Stimulated activated CD8-positive, alpha-beta memory T cell treated with anti-CD3 and anti-CD28 coated beads, Interleukin-4, amount 100 ng/mL, for 1 hour (primary cell): ENCODE measurements around the gene CALN1.
"Not testable (repeated sequence)": the region's sequence is repeated elsewhere in the genome, so short reads cannot be mapped to it uniquely, and the experiment has no call there.

Experiments
- DNase-seq, 2 donors: peaks; one replicate each; pipeline ENCODE4 v3.0.0-alpha.2; 2020; ENCODE audit warnings: low read depth in 2 of 2, low spot score in 1 of 2

Gene CALN1

GRCh38 chr7:72412121-72412618, at the start of gene CALN1:
TSS of gene CALN1 (minus strand) at chr7:72412338.
- DNase-seq = not testable (repeated sequence)

DNA sequence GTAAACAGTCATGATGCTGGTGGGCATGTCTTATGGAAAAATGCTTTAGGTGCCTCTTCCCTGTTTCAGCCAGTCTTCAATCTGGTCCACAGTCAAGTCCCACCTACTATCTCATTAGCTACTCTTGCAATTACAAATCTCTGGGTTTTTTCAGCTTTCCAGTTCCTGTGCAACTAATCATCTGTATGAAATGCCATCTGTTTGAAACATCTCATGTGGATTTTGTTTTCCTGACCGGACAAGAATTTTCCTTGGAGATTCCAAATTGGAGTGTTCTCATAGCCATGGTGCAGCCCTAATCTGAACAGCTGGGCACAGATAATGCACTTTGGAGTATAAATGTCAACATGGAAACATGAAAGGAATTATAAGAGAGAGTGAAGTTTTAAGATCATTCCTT, 41.3 kb upstream of the CALN1 start:
- DNase-seq = no peak

DNA sequence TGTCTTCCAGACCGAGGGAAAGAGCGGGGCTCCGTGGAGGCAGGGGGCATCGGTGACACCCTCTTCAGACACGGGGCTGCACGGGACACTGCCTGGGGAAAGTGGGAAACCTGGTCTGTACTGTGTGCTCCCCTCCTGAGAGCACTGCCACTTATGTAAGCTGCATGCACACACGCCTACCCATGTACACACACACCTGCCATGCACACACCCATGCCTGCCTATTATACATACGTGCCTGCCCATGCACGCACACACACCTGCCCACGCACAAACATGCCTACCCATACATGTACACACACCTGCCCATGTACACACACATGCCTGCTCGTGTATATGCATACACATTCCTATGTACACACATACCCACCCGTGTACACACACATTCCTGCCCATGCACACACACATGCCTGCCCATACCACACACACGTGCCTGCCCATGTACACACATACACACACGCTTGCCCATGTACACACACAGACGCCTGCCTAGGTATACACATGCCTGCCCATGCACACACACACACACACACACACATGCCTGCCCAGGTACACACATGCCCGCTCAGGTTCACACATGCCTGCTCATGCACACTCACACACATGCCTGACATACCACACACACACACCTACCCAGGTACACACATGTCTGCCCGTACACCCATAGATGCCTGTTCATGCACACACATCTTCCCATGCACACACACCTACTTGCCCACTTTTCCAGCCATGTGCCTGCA, 35.5 kb upstream of the CALN1 start:
- DNase-seq = no peak

DNA sequence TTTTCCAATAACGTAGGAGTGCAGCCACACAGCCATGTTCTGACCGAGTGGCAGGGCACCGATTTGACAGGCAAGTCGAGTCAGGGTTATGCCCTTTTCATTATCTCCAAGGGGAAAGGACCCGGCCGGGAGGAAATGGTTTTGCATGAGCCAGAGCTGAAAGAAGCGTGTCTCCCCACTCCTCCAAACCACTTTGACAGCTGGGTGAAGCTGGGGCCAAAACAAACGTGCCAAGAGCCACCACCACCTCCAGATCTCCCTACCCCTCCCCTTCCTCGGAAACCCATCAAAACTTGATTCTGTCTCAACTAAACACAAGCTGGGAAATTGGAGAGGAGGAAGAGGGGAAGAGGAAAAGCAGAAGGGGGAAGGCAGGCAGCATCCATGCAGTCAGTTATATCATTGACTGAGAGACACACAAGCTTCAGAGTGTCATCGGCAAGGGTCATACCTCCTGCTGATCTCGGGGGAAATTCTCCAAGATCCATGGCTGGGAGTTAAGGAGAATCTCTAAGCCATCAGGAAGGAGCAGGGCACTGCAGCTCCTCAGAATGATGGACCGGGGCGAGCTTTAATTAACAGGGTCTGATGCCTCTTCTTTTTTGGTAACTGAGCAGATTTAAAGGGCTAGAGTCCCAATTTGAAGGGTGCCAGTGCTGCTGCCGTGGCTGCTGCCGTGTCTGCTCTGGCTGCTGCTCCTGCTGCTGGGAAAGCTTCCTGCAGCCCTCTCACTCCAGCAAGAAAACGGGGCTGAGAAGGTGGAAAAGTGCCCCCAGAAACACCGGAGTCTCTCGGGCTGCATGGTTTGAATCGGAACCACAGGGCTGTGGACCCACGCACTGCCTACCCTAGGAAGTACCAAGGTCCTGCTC, 34.7 kb upstream of the CALN1 start:
- no peak for DNase-seq

DNA sequence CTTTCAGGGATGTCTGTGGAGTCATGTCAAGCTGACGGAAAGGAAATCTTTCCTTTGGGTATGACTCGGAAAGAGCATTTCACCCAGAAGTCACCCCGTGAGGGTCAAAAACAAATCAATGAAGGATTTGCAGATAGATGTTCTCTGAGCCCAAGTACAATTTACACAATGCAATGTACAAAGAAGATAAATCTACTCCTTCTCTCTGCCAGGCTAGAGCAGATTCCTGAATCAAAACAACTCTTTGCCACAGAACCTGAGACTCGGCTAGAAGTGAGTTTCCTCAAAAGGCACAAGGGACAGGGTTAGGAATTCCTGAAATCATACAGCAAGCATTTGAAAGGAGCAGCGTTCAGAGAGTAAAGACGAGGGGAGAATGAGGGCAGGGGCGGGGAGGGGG, 34.0 kb upstream of the CALN1 start:
- DNase-seq = no peak

GRCh38 chr7:72445580-72445979, 33.4 kb upstream of the CALN1 start:
- no peak for DNase-seq

DNA sequence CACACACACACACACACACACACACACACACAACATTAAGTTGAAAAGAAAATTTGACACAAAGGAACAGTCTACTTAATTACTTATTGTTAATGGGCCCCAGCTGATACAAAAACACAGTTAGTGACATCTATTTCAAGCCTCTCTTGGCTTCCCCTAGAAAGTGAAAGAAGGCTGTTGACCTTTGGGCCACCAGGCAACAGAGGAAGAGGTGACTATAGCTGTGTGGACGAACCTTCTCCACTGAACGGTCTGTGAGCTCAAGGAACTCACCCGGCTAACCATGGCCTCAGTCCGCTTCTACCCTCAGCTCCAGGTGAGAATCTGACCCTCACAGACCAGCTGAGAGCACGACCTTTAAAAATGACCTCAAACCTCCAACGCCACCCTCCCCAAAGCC, 32.9 kb upstream of the CALN1 start:
- no peak for DNase-seq

DNA sequence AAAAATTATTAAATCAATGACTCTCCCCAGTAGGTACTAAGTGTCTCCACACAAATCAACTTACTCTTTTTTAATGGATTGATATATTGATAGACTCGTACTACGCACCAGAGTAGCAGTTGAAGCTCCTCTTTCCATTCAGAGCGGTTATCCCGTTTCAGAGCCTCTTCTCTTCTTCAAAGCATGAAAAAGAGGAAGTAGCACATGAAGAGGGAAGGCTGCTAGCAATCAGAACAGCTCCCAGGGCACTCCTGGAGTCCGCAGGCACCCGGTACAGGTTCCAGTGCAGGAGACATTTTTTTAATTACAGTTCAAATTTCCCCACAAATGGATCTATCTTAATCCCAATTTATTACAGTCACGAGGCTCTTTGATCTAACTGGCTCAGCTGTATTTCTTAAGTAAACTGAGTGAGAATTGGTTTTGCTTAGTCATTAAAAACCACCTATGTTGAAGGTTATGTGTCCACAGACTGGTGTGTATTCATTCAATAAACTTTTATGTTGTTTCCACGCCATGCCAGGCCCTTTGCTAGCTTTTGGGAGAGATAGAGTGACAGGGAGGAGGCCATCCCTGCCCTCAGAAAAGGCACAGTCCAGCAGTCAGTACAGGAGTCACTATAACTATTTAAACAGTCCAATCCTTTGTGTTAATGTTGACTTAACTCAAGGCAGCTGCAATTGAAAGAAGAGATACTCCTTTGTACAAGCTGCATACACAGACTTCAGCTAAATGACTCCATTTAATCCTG, 32.1 kb upstream of the CALN1 start:
- no peak for DNase-seq

DNA sequence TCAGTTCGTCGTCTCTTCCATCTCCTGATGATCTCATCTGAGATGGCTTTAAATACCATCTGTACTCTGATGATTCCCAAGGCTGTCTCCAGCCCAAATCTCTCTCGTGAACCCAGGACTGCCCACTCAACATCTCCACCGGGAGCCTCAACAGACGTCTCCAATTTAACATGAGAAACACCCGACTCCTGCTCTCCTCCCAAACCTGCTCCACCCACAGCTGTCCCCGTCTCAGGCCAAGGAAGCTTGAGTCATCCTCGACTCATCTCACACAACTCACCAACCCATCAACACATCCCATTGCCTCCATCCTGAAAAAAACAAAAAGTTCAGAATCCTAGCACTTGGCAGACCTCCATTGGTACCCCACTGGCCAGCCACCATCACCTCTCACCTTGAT, 29.7 kb upstream of the CALN1 start:
- DNase-seq = no peak

DNA sequence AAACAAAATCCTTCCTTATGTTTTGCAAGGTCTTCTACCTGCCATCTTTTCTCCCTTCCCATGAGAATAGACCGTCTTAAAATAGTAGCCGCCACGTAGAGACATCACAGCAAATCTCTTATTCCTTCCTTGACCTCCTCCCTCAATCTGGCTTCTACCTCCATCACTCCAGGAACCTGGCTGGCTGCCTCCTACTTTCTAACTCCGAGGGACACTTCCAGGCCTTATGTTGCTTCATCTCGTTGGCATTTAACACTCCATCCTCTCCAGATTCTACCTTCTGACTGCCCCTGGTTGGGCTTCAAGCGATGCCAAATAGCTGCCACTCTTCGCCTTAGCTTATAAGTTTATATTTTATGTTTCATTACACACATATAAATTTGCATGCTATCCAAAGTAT, 26.4 kb upstream of the CALN1 start:
- DNase-seq = no peak

DNA sequence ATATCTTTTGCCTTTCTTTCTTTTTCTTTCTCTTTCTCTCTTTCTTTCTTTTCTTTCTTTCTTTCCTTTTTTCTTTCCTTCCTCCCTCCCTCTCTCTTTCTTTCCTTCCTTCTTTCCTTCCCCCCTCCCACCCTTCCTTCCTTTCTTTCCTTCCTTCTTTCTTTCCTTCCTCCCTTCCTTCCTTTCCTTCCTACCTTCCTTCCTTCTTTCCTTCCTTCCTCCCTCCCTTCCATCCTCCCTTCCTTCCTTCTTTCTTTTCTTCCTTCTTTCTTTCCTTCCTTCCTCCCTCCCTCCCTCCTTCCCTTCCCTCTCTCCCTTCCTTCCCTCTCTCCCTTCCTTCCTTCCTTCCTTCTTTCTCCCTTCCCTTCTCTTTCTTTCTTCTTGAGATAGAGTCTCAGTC, 25.5 kb upstream of the CALN1 start:
- DNase-seq = no peak

- no peak for DNase-seq
Measured at GRCh38 chr7:72437061-72437585, 25.0 kb upstream of the CALN1 start.

DNA sequence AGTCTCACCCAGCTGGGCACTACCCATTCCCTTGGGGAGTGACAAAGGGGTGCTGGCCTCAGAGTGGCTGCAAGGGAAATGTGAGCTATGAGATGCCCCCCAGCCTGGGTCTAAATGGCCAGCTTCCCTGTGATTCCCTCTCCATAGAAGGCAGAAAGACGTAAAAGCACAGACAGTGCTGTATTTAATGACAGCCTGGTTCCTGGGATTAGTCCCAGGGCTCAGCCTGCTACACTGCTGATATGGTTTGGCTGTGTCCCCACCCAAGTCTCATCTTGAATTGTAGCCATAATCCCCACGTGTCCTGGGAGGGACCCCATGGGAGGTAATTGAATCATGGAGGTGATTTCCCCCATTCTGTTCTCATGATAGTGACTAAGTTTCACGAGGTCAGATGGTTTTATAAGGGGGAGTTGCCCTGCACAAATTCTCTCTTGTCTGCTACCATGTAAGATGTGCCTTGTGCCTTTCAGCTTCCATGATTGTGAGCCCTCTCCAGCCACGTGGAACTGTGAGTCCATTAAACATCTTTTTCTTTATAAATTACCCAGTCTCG, 23.9 kb upstream of the CALN1 start:
- DNase-seq = no peak

GRCh38 chr7:72435366-72435765, 23.2 kb upstream of the CALN1 start:
- no peak for DNase-seq

DNA sequence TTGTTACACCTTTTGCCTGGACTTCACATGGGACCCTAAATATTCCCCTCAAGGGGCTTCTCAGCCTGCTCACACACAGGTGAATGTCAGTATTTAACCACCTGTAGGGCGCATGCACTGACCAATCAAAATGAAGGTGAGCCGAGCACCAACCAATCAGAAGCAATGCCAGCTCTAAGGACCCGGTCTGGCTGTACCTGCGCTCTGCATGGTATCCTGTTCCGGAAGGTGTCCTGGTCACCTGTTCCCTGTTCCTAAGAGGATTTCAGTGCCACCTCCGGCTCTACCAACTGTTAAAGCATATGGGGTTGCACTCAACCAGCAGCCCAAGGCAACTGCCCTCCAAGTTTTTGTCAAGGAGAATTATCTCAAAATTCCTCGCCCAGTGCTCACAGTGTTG, 18.4 kb upstream of the CALN1 start:
- DNase-seq = no peak

DNA sequence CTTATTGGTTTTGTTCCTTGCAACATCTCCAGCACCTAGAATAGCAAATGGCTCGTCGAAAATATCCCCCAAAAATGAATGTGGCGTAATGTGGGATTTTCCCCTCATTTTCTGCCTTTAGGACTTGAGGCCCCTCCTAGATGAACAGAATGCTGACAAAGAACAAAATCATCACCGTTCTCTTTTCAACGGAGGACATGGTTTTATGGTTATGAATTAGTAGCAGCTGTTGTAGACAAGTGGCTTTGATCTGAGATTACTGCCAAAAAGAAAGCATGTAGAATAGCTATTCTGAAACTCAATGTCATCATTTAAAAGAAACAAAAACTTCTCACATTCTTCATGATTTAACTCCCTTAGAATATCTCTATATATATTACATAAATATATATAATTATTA, 17.2 kb upstream of the CALN1 start:
- no peak for DNase-seq

DNA sequence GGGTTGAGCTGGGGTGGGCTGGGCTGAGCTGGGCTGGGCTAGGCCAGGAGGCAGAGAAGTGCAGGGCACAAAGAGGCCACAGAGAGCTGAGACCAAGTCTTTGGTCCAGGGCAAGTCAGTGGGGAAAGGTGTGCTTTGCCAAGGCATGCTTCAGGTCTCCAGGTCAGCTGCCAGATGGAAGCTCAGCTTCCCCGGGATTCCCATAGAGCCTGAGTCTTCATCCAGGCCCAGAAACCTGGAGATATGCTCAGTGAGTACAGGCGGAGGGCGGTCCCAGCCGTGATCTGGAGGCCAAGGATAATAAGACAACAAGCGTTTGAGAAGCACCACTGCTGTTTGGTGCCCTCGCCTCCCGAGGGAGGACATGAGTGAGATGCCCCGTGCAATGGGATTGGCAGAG, 4.7 kb upstream of the CALN1 start:
- no peak for DNase-seq

DNA sequence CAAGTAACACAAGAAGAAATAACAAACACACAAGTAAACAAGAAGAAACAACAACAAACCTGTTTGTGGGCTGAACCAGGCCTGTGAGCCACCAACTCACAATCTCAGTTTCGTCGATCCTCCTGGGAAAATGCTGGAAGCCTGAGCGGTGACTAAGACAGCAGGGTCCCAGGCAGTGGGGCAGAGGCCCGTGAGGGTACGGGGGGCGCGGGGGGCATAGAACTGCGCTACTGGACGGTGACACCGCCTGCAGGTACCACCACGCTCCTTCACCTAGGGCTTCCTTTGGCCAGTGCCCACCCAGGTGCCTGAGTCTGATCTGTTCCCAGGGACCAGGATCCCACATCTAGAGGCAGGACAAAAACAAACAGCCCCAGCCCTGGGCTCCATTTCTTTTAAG, 3.4 kb upstream of the CALN1 start:
- no peak for DNase-seq

GRCh38 chr7:72413886-72414285, 1.7 kb upstream of the CALN1 start:
- DNase-seq = no peak

DNA sequence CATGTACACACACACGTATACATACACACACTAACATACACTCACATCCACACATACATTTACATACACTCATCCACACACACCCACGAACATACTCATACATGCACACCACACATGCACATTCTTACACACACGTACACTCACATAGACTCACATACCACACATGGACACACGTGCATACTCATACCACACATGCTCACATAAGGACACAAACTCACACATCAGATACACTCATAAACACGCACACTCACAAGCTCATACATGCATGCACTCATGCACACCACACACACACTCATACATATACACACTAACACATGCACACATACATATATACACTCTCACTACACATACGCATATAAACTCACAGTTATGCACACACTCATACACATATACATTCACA, 1.2 kb upstream of the CALN1 start:
- DNase-seq = no peak

- no peak for DNase-seq
Measured at GRCh38 chr7:72411419-72411818, 719 bp downstream of the CALN1 start.
